ENCODE results near the gene ZNF536. TPM values are rescaled to one million over a fixed set of nuclear protein-coding genes. Genes with fewer than 3 reads are reported as not detected.

ZNF536 gene
- total and polyA plus RNA-seq, 2 donors (not counting 1 experiment from before 2014, with no cell fraction given) = 0.50 TPM; not detected in 1

- Histone ChIP-seq H3K4me3 (replicated peaks in 1 of 4; ENCODE audit: control extremely low read depth in 1 of 4, insufficient read depth in 1 of 4, low read depth in 3 of 4, low read length in 4 of 4) (no peak overlapping the region), H4K20me1 (ENCODE audit: control insufficient read depth, extremely low read depth, insufficient read depth, low read length) (no peaks in the 10 kb centered on the region)
These were observed 65.7 kb downstream of the ZNF536 start for GRCh38 chr19:30437869-30438268.

GRCh38 chr19:30439310-30439709 lies 67.1 kb downstream of the ZNF536 start:
- no peaks in the 10 kb centered on the region for H3K79me2 ChIP-seq (ENCODE audit: control insufficient read depth, insufficient read depth, low read length)
- no peaks in the 10 kb centered on the region for H3K4me1 ChIP-seq (ENCODE audit: control insufficient read depth, extremely low read depth, insufficient read depth, low read length)
- H3K36me3 ChIP-seq (ENCODE audit: control insufficient read depth, insufficient read depth, low read length) = no peaks in the 10 kb centered on the region
- H3K27ac ChIP-seq (ENCODE audit: insufficient read depth, low read length) = no peak overlapping the region
- no peaks in the 10 kb centered on the region for H3K9me3 ChIP-seq (ENCODE audit: control insufficient read depth, insufficient read depth, low read depth, low read length)
- no peak for DNase-seq (ENCODE audit: low read depth in 2 of 2)
- TF ChIP-seq, protein P1, sequence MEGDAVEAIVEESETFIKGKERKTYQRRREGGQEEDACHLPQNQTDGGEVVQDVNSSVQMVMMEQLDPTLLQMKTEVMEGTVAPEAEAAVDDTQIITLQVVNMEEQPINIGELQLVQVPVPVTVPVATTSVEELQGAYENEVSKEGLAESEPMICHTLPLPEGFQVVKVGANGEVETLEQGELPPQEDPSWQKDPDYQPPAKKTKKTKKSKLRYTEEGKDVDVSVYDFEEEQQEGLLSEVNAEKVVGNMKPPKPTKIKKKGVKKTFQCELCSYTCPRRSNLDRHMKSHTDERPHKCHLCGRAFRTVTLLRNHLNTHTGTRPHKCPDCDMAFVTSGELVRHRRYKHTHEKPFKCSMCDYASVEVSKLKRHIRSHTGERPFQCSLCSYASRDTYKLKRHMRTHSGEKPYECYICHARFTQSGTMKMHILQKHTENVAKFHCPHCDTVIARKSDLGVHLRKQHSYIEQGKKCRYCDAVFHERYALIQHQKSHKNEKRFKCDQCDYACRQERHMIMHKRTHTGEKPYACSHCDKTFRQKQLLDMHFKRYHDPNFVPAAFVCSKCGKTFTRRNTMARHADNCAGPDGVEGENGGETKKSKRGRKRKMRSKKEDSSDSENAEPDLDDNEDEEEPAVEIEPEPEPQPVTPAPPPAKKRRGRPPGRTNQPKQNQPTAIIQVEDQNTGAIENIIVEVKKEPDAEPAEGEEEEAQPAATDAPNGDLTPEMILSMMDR (conservative IDR thresholded peaks at IDR 0.05 in 1 of 2, IDR thresholded peaks at IDR 0.05 in 1 of 2; ENCODE audit: low read depth in 1 of 2, low read length in 2 of 2) = no peak
- no peak overlapping the region for H3K4me2 ChIP-seq (ENCODE audit: extremely low read depth, insufficient read depth, low read length)
- no peak overlapping the region for H2AFZ ChIP-seq (ENCODE audit: low read length)
- no peak overlapping the region for H3K4me3 ChIP-seq (replicated peaks in 1 of 4; ENCODE audit: control extremely low read depth in 1 of 4, insufficient read depth in 1 of 4, low read depth in 3 of 4, low read length in 4 of 4)
- H3K27me3 ChIP-seq (ENCODE audit: control insufficient read depth, insufficient read depth, low read length) = no peaks in the 10 kb centered on the region
- H4K20me1 ChIP-seq (ENCODE audit: control insufficient read depth, extremely low read depth, insufficient read depth, low read length) = no peaks in the 10 kb centered on the region
- H3K9ac ChIP-seq (ENCODE audit: insufficient read depth, low read length) = no peak overlapping the region

More at GRCh38 chr19:30437869-30438268, 65.7 kb downstream of the ZNF536 start:
- no peak overlapping the region for H2AFZ ChIP-seq (ENCODE audit: low read length)
- no peaks in the 10 kb centered on the region for H3K4me1 ChIP-seq (ENCODE audit: control insufficient read depth, extremely low read depth, insufficient read depth, low read length)
- no peaks in the 10 kb centered on the region for H3K36me3 ChIP-seq (ENCODE audit: control insufficient read depth, insufficient read depth, low read length)
- no peak for DNase-seq (ENCODE audit: low read depth in 2 of 2)
- no peaks in the 10 kb centered on the region for H3K79me2 ChIP-seq (ENCODE audit: control insufficient read depth, insufficient read depth, low read length)
- H3K9ac ChIP-seq (ENCODE audit: insufficient read depth, low read length) = no peak overlapping the region
- H3K27ac ChIP-seq (ENCODE audit: insufficient read depth, low read length) = no peak overlapping the region
- TF ChIP-seq EZH2 (IDR thresholded peaks at IDR 0.05; ENCODE audit: low read length, missing control alignments) = no peak
- TF ChIP-seq, protein P1 (conservative IDR thresholded peaks at IDR 0.05 in 1 of 2, IDR thresholded peaks at IDR 0.05 in 1 of 2; ENCODE audit: low read depth in 1 of 2, low read length in 2 of 2) = no peak
- H3K4me2 ChIP-seq (ENCODE audit: extremely low read depth, insufficient read depth, low read length) = no peak overlapping the region
- H3K9me3 ChIP-seq (ENCODE audit: control insufficient read depth, insufficient read depth, low read depth, low read length) = no peaks in the 10 kb centered on the region
- H3K27me3 ChIP-seq (ENCODE audit: control insufficient read depth, insufficient read depth, low read length) = no peaks in the 10 kb centered on the region

GRCh38 chr19:30441011-30441410 lies 68.8 kb downstream of the ZNF536 start:
- H4K20me1 ChIP-seq (ENCODE audit: control insufficient read depth, extremely low read depth, insufficient read depth, low read length) = no peaks in the 10 kb centered on the region
- no peak overlapping the region for H2AFZ ChIP-seq (ENCODE audit: low read length)
- H3K4me1 ChIP-seq (ENCODE audit: control insufficient read depth, extremely low read depth, insufficient read depth, low read length) = no peaks in the 10 kb centered on the region
- TF ChIP-seq, protein P1 (conservative IDR thresholded peaks at IDR 0.05 in 1 of 2, IDR thresholded peaks at IDR 0.05 in 1 of 2; ENCODE audit: low read depth in 1 of 2, low read length in 2 of 2) = no peak
- TF ChIP-seq EZH2 (IDR thresholded peaks at IDR 0.05; ENCODE audit: low read length, missing control alignments) = no peak
- no peaks in the 10 kb centered on the region for H3K36me3 ChIP-seq (ENCODE audit: control insufficient read depth, insufficient read depth, low read length)
- no peaks in the 10 kb centered on the region for H3K79me2 ChIP-seq (ENCODE audit: control insufficient read depth, insufficient read depth, low read length)
- H3K4me2 ChIP-seq (ENCODE audit: extremely low read depth, insufficient read depth, low read length) = no peak overlapping the region
- H3K9ac ChIP-seq (ENCODE audit: insufficient read depth, low read length) = no peak overlapping the region
- H3K4me3 ChIP-seq (replicated peaks in 1 of 4; ENCODE audit: control extremely low read depth in 1 of 4, insufficient read depth in 1 of 4, low read depth in 3 of 4, low read length in 4 of 4) = no peak overlapping the region
- no peak for DNase-seq (ENCODE audit: low read depth in 2 of 2)
- no peak overlapping the region for H3K27ac ChIP-seq (ENCODE audit: insufficient read depth, low read length)
- no peaks in the 10 kb centered on the region for H3K27me3 ChIP-seq (ENCODE audit: control insufficient read depth, insufficient read depth, low read length)
- H3K9me3 ChIP-seq (ENCODE audit: control insufficient read depth, insufficient read depth, low read depth, low read length) = no peaks in the 10 kb centered on the region
